HepG2 (cell line): Measurements from ENCODE around the gene TFEB. TPM values are rescaled to one million over a fixed set of nuclear protein-coding genes. Genes with fewer than 3 reads are reported as not detected.

ENCODE experiments used
- EED ChIP-seq: sonication (generic); formaldehyde crosslinking; IDR thresholded peaks from 2 replicates; pipeline ENCODE4 v1.5.0; 2020; ENCODE audit warnings: mild to moderate bottlenecking, missing genetic modification reagents
- GABPB1 ChIP-seq: IDR thresholded peaks from 2 replicates; pipeline ENCODE4 v1.6.1; 2016; ENCODE audit warnings: mild to moderate bottlenecking, missing genetic modification reagents, moderate library complexity, missing compliant biosample characterization
- HCFC1 ChIP-seq: fragments of 150-350 bp; IDR thresholded peaks from 2 replicates; pipeline ENCODE4 v1.6.1; 2014; ENCODE audit warnings: low read depth, low read length
- HNF4A ChIP-seq: sonication (generic); formaldehyde crosslinking; IDR thresholded peaks from 2 replicates; pipeline ENCODE4 v1.4.0; 2020; ENCODE audit warnings: missing genetic modification reagents
- NFIC ChIP-seq: IDR thresholded peaks from 2 replicates; pipeline ENCODE4 v1.6.1; 2012; ENCODE audit warnings: mild to moderate bottlenecking, low read length, inconsistent platforms
- PHF20 ChIP-seq: sonication (generic); formaldehyde crosslinking; IDR thresholded peaks from 2 replicates; pipeline ENCODE4 v1.5.0; 2020; ENCODE audit warnings: mild to moderate bottlenecking, missing genetic modification reagents
- RBM39 ChIP-seq: fragments of 200-400 bp; formaldehyde crosslinking; IDR thresholded peaks from one replicate; pipeline ENCODE4 v1.6.1; 2018; ENCODE audit warnings: antibody characterized with exemption, mild to moderate bottlenecking, low read depth, low read length; ENCODE audit not compliant: poor library complexity, severe bottlenecking
- SAP130 ChIP-seq: IDR thresholded peaks from 2 replicates; pipeline ENCODE4 v1.6.1; 2016; ENCODE audit warnings: low read depth
- ZEB1 ChIP-seq: IDR thresholded peaks from 2 replicates; pipeline ENCODE4 v1.6.1; 2012; ENCODE audit warnings: mild to moderate bottlenecking, low read depth, inconsistent platforms; ENCODE audit not compliant: insufficient replicate concordance
- ZNF207 ChIP-seq: fragments of 450-650 bp; IDR thresholded peaks from 2 replicates; pipeline ENCODE4 v1.6.1; 2016; ENCODE audit warnings: antibody characterized with exemption, borderline replicate concordance
- ZNF317 ChIP-seq: sonication (generic); formaldehyde crosslinking; IDR thresholded peaks from 2 replicates; pipeline ENCODE4 v1.5.0; 2020; ENCODE audit warnings: mild to moderate bottlenecking, missing genetic modification reagents
- ZNF816 ChIP-seq: sonication (generic); formaldehyde crosslinking; IDR thresholded peaks from 2 replicates; pipeline ENCODE4 v1.8.0; 2022; ENCODE audit warnings: missing genetic modification reagents, mild to moderate bottlenecking, borderline replicate concordance
- polyA plus RNA-seq, 8 experiments: library from polyadenylated mRNA; depleted of rRNA in 3 of 8; stranded (reverse) in 7 of 8; unstranded in 1 of 8; fragments of >200 nt; fragmentation: Illumina TruSeq in 4 of 8; extraction: Trizol in 4 of 8; gene quantifications; 2 replicates each; pipeline versions ENCODE4 v1.2.1 to v1.2.3, GENCODE V29; 2011 to 2016; ENCODE audit warnings: low read depth in 4 of 8, missing spikeins in 1 of 8, mixed read lengths in 1 of 8; ENCODE audit not compliant: insufficient read depth in 1 of 8
- total RNA-seq, 5 experiments: library from RNA; depleted of rRNA; stranded (reverse); fragments of >200 nt; fragmentation: Illumina TruSeq; extraction: Trizol; gene quantifications; 2 replicates each; pipeline ENCODE4 v1.2.3, GENCODE V29; 2016; ENCODE audit warnings: low read depth in 1 of 5
- TF ChIP-seq, protein P1 (sequence below): sonication (generic); formaldehyde crosslinking; IDR thresholded peaks from 2 replicates; pipeline ENCODE4 v1.5.0; 2020; ENCODE audit warnings: mild to moderate bottlenecking, missing genetic modification reagents, borderline replicate concordance
- TF ChIP-seq, protein P2 (sequence below): sonication (generic); IDR thresholded peaks from 2 replicates; pipeline ENCODE4 v1.6.1; 2016; ENCODE audit warnings: low read depth, borderline replicate concordance
- TF ChIP-seq, protein P3 (sequence below): IDR thresholded peaks from 2 replicates; pipeline ENCODE4 v1.6.1; 2016
- TF ChIP-seq, protein P4 (sequence below): sonication (generic); formaldehyde crosslinking; IDR thresholded peaks from 2 replicates; pipeline ENCODE4 v1.4.0; 2020; ENCODE audit warnings: mild to moderate bottlenecking, missing genetic modification reagents
- TF ChIP-seq, protein P5 (sequence below): IDR thresholded peaks from 2 replicates; pipeline ENCODE4 v1.6.1; 2016; ENCODE audit warnings: mild to moderate bottlenecking, missing biosample characterization, missing genetic modification reagents

Gene TFEB
- total and polyA plus RNA-seq, 2 of the 13 experiments (the other 11 are each of a cell fraction or from before 2014, with no cell fraction given) = 13.3 to 18.7 TPM

DNA sequence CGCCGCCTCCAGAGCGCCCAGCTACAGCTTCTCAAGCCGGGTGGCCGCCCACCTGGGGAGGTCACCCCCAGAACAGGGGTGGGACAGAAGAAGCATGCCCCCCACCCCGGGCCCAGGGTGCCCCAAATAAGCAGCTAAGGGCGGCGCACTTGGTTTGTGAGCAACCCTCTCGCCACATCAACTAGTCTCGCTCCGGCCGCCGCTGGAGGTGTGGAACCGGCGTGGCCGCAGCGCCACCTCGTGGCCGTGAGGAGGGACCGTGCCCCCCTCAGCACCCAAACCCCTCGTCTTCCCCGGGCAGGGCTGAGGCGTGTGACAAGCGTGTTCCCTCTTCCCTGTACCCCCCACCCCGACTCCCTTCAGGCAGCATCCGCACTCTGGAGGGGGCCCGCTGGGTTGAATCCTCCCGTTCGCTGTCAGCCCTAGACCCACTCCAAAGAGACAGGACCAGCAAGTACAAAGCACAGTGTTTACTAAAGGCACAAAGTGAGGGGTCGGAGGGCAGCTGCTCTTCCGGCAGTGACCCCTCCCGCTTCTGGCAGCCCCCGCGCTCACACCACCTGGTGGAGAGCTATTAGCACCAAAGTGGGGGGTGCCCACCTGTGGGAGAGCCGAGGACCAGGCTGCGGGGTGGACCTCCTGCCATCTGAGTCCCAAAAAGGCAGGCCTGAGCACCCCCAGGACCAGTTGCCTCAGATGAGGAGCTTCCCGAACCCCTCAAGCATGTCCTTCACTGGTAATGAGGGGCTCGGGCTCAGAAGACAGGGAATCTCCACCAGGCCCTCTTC is 51.7 kb downstream of the TFEB start (continued):
- TF ChIP-seq, protein P1, sequence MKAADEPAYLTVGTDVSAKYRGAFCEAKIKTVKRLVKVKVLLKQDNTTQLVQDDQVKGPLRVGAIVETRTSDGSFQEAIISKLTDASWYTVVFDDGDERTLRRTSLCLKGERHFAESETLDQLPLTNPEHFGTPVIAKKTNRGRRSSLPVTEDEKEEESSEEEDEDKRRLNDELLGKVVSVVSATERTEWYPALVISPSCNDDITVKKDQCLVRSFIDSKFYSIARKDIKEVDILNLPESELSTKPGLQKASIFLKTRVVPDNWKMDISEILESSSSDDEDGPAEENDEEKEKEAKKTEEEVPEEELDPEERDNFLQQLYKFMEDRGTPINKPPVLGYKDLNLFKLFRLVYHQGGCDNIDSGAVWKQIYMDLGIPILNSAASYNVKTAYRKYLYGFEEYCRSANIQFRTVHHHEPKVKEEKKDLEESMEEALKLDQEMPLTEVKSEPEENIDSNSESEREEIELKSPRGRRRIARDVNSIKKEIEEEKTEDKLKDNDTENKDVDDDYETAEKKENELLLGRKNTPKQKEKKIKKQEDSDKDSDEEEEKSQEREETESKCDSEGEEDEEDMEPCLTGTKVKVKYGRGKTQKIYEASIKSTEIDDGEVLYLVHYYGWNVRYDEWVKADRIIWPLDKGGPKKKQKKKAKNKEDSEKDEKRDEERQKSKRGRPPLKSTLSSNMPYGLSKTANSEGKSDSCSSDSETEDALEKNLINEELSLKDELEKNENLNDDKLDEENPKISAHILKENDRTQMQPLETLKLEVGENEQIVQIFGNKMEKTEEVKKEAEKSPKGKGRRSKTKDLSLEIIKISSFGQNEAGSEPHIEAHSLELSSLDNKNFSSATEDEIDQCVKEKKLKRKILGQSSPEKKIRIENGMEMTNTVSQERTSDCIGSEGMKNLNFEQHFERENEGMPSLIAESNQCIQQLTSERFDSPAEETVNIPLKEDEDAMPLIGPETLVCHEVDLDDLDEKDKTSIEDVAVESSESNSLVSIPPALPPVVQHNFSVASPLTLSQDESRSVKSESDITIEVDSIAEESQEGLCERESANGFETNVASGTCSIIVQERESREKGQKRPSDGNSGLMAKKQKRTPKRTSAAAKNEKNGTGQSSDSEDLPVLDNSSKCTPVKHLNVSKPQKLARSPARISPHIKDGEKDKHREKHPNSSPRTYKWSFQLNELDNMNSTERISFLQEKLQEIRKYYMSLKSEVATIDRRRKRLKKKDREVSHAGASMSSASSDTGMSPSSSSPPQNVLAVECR (CRISPR knock-in tag) = peak; percentile 63; the same call in 1 of the 2 replicates
- TF ChIP-seq, protein P2, sequence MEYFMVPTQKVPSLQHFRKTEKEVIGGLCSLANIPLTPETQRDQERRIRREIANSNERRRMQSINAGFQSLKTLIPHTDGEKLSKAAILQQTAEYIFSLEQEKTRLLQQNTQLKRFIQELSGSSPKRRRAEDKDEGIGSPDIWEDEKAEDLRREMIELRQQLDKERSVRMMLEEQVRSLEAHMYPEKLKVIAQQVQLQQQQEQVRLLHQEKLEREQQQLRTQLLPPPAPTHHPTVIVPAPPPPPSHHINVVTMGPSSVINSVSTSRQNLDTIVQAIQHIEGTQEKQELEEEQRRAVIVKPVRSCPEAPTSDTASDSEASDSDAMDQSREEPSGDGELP = no peak
- TF ChIP-seq PHF20 (CRISPR knock-in tag) = 0 out of 2 replicates have a peak, but pooled peaks have one; percentile 19
- no peak for TF ChIP-seq HNF4A (CRISPR knock-in tag)
- TF ChIP-seq SAP130 = peak; percentile 51
- no peak for TF ChIP-seq NFIC
- no peak for TF ChIP-seq ZEB1
- peak; percentile 53; the same call in 1 of the 2 replicates for TF ChIP-seq ZNF317 (CRISPR knock-in tag)
- TF ChIP-seq RBM39 = peak; percentile 54
- TF ChIP-seq ZNF816 (CRISPR knock-in tag) = no peak
- TF ChIP-seq, protein P3, sequence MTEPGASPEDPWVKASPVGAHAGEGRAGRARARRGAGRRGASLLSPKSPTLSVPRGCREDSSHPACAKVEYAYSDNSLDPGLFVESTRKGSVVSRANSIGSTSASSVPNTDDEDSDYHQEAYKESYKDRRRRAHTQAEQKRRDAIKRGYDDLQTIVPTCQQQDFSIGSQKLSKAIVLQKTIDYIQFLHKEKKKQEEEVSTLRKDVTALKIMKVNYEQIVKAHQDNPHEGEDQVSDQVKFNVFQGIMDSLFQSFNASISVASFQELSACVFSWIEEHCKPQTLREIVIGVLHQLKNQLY (CRISPR knock-in tag) = no peak
- peak; percentile 47; the same call in 1 of the 2 replicates for TF ChIP-seq GABPB1 (CRISPR knock-in tag)
- 0 out of 2 replicates have a peak, but pooled peaks have one; percentile 3 for TF ChIP-seq HCFC1
- TF ChIP-seq ZNF207 = no peak
- TF ChIP-seq, protein P4, sequence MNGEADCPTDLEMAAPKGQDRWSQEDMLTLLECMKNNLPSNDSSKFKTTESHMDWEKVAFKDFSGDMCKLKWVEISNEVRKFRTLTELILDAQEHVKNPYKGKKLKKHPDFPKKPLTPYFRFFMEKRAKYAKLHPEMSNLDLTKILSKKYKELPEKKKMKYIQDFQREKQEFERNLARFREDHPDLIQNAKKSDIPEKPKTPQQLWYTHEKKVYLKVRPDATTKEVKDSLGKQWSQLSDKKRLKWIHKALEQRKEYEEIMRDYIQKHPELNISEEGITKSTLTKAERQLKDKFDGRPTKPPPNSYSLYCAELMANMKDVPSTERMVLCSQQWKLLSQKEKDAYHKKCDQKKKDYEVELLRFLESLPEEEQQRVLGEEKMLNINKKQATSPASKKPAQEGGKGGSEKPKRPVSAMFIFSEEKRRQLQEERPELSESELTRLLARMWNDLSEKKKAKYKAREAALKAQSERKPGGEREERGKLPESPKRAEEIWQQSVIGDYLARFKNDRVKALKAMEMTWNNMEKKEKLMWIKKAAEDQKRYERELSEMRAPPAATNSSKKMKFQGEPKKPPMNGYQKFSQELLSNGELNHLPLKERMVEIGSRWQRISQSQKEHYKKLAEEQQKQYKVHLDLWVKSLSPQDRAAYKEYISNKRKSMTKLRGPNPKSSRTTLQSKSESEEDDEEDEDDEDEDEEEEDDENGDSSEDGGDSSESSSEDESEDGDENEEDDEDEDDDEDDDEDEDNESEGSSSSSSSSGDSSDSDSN (CRISPR knock-in tag) = 0 out of 2 replicates have a peak, but pooled peaks have one; percentile 48
- TF ChIP-seq EED (CRISPR knock-in tag) = peak; percentile 94
- TF ChIP-seq, protein P5, sequence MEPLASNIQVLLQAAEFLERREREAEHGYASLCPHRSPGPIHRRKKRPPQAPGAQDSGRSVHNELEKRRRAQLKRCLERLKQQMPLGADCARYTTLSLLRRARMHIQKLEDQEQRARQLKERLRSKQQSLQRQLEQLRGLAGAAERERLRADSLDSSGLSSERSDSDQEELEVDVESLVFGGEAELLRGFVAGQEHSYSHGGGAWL = 0 out of 2 replicates have a peak, but pooled peaks have one; percentile 48
